Right lobe of liver (tissue), 4 donors: ENCODE measurements around the gene ASB4.

ENCODE experiments used
- POLR2A ChIP-seq: fragments of 450-650 bp; IDR thresholded peaks from one replicate; pipeline ENCODE4 v1.6.1; 2017; ENCODE audit warnings: antibody characterized with exemption, mild to moderate bottlenecking
- TF ChIP-seq, protein P1 (sequence below), 4 donors: fragments of 200-600 bp in 3 of 4; fragments of 450-650 bp in 1 of 4; IDR thresholded peaks; one replicate each; pipeline versions ENCODE4 v1.5.1 to v1.8.0; 2016 to 2022; ENCODE audit warnings: antibody characterized with exemption in 4 of 4, mild to moderate bottlenecking in 2 of 4
- donor health status: DM: no; HTN: no; CAD: no.
- donor health status: DM: no; HTN: no; CAD: no.
- donor health status: DM: no; HTN: yes; CAD: no.

DNA sequence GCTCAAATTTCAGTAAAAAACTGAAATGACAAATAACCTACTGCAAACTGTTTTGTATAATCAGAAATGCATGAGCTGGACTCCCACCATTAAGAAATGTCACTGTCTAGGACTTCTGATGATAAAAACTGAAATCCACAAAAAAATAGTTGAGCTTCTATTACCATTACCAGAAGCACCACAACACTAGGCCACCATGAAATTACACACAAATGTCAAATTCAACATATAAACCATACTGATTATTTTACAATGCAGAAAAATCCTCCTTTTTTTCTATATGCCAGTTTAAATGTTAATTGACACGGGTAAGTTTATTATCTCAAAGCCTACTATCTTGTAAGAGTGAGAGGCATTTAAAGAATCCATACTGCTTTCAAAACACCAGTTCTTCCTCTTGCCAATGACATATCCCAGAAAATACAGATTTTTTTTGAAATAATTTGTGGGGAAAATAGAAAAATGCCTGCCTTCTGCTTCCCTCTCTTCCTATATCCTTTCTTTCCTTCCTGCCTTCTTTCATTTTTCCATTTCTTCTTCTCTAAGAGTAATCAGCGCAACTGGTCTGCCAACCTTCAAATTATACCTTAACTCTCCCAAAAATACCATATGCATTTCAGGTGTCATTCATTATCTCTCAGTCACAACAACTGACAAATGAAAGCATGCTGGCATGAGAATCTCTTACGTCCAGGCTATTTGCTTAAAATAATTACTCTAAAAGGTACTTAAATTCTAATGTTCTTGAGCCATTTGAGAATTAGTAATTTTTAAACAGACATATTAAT lies 98.3 kb downstream of the ASB4 start:
- TF ChIP-seq, protein P1, sequence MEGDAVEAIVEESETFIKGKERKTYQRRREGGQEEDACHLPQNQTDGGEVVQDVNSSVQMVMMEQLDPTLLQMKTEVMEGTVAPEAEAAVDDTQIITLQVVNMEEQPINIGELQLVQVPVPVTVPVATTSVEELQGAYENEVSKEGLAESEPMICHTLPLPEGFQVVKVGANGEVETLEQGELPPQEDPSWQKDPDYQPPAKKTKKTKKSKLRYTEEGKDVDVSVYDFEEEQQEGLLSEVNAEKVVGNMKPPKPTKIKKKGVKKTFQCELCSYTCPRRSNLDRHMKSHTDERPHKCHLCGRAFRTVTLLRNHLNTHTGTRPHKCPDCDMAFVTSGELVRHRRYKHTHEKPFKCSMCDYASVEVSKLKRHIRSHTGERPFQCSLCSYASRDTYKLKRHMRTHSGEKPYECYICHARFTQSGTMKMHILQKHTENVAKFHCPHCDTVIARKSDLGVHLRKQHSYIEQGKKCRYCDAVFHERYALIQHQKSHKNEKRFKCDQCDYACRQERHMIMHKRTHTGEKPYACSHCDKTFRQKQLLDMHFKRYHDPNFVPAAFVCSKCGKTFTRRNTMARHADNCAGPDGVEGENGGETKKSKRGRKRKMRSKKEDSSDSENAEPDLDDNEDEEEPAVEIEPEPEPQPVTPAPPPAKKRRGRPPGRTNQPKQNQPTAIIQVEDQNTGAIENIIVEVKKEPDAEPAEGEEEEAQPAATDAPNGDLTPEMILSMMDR (IDR thresholded peaks at IDR 0.05) = no peak
- TF ChIP-seq POLR2A = peak; percentile 10
